ENCODE measurements around the gene EP400. TPM values are rescaled to one million over a fixed set of nuclear protein-coding genes. Genes with fewer than 3 reads are reported as not detected.
A peak's percentile ranks its signal among the peaks of the same experiment; 100 is the strongest.

The EP400 gene
- total and polyA plus RNA-seq, 9 of the 15 experiments (the other 6 are each of a cell fraction or from before 2014, with no cell fraction given): 4.5 to 58.0 (median 7.0) TPM

GRCh38 chr12:131949431-131950181 is at the start of gene EP400 (continued):
- TF ChIP-seq ETV6 (IDR thresholded peaks at IDR 0.05; ENCODE audit: borderline replicate concordance in 1 of 2, low read depth in 2 of 2, low read length in 1 of 2) (no peak), ETV6 (CRISPR knock-in tag; IDR thresholded peaks at IDR 0.05; ENCODE audit: borderline replicate concordance) (no peak), SRSF9 (IDR thresholded peaks at IDR 0.05; ENCODE audit: borderline replicate concordance, low read depth, low read length) (no peak), MCM7 (IDR thresholded peaks at IDR 0.05) (no peak), HNRNPH1 (optimal IDR thresholded peaks at IDR 0.05; ENCODE audit: low read depth, low read length) (no peak), ZKSCAN1 (IDR thresholded peaks at IDR 0.05; ENCODE audit: low read depth, low read length) (no peak), HOMEZ (CRISPR knock-in tag; IDR thresholded peaks at IDR 0.05) (no peak), STAT6 (CRISPR knock-in tag; IDR thresholded peaks at IDR 0.05) (no peak), HNRNPL (IDR thresholded peaks at IDR 0.05; ENCODE audit: low read depth, low read length) (no peak), ZNF121 (CRISPR knock-in tag; conservative IDR thresholded peaks at IDR 0.05) (no peak), DDX20 (tag; IDR thresholded peaks at IDR 0.05; ENCODE audit: low read depth) (no peak), ZNF561 (CRISPR knock-in tag; conservative IDR thresholded peaks at IDR 0.05) (no peak), JUNB (CRISPR knock-in tag; conservative IDR thresholded peaks at IDR 0.05) (no peak), ESRRA (IDR thresholded peaks at IDR 0.05; ENCODE audit: borderline replicate concordance, low read depth) (peak; percentile 85; the same call in 1 of the 2 replicates), KDM4B (IDR thresholded peaks at IDR 0.05; ENCODE audit: borderline replicate concordance in 2 of 2, low read depth in 1 of 2) (no peak), GTF2F1 (IDR thresholded peaks at IDR 0.05; ENCODE audit: low read depth, low read length) (no peak), SMC3 (conservative IDR thresholded peaks at IDR 0.05; ENCODE audit: insufficient read depth, low read depth, low read length) (0 out of 2 replicates have a peak, but pooled peaks have one; percentile 46), ATF6 (CRISPR knock-in tag; IDR thresholded peaks at IDR 0.05) (no peak), HDAC6 (IDR thresholded peaks at IDR 0.05; ENCODE audit: low read depth, low read length) (no peak), BRD4 (IDR thresholded peaks at IDR 0.05) (no peak), ZNF830 (CRISPR knock-in tag; IDR thresholded peaks at IDR 0.05) (no peak), TFAM (CRISPR knock-in tag; conservative IDR thresholded peaks at IDR 0.05) (no peak), CBX2 (IDR thresholded peaks at IDR 0.05; ENCODE audit: insufficient read depth, low read length, poor library complexity, severe bottlenecking) (no peak)
